NT2/D1 (cell line): ENCODE data around the gene ARAF.

Source experiments
- SUZ12 ChIP-seq: IDR thresholded peaks from 2 replicates; pipeline ENCODE4 v1.6.1; 2011; ENCODE audit not compliant: insufficient read length, insufficient read depth; ENCODE audit errors: extremely low read depth
- YY1 ChIP-seq: IDR thresholded peaks from 2 replicates; pipeline ENCODE4 v1.6.1; 2011; ENCODE audit not compliant: insufficient read length, insufficient read depth
- ZNF274 ChIP-seq: IDR thresholded peaks from 2 replicates; pipeline ENCODE4 v1.6.1; 2011; ENCODE audit warnings: mild to moderate bottlenecking, low read depth, low read length

DNA sequence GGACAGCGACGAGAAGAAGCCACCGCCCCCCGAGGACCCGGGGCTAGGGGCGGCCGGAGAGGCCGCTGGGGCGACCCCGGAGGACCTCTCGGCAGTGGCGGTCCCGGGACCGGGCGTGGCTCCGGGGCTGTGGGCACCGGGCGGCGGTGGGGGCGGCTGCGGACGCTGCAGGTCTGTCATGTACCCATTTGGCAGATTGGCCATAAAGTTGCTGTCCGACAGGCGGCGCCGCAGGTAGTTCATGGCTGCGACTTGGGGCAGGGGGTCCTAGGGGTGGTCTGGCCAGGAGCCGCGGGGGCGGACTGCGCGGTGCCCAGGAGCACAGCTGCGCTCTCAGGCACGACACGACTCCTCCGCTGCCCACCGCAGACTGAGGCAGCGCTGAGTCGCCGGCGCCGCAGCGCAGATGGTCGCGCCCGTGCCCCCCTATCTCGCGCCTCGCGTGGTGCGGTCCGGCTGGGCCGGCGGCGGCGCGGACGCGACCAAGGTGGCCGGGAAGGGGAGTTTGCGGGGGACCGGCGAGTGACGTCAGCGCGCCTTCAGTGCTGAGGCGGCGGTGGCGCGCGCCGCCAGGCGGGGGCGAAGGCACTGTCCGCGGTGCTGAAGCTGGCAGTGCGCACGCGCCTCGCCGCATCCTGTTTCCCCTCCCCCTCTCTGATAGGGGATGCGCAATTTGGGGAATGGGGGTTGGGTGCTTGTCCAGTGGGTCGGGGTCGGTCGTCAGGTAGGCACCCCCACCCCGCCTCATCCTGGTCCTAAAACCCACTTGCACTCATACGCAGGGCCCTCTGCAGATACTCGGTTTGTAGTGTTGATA lies 58.7 kb downstream of the ARAF start, which contains the start of gene SYN1:
- TF ChIP-seq YY1 (no peak), SUZ12 (no peak), ZNF274 (no peak)
